HG03103 (cell line): ENCODE results near the gene TFAM.
A peak's percentile ranks its signal among the peaks of the same experiment; 100 is the strongest.
"Not testable (repeated sequence)": the region's sequence is repeated elsewhere in the genome, so short reads cannot be mapped to it uniquely, and the experiment has no call there.

ENCODE experiments used
- ATAC-seq: cut with Tn5 transposase; IDR thresholded peaks from one replicate; pipeline ENCODE4 v1.9.1; 2021; ENCODE audit warnings: low read depth; ENCODE audit not compliant: unreplicated experiment

Gene TFAM

DNA sequence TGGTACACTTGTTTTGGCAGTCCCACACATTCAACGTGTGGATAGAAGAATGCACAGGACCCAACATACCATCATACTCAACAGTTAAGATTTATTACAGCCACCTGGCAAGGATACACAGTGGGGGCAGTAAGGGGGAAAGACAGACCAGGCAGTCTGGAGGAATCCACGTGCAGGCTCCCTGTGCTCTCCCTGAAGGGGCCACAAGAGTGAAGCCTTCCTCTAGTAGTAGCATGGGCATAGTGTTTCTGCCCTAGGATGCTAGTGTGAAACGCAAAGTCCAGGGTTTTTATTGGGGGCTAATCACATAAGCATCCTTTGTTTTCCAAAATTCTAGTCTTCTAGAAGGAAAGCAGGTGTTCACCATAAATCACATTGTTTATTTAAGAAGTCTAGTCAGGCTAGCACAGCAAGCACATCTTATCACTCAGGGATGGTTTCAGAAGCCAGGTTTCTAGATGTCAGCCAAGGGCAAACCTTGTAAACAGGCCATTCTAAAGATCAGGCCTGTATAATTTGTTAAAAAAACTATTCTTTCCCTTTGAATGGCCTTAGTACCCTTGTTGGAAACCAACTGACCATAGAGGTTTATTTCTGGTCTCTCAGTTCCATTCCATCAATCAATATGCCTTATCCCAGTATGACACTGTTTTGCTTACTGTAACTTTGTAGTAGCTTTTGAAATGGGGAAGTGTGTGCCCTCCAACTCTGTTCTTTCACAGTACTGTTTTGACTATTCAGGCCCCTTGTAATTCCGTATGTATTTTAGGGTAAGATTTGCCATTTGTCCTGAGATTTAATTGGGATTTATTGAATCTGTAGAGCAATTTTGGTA, 12.4 kb upstream of the TFAM start:
- peak; percentile 85 for ATAC-seq

DNA sequence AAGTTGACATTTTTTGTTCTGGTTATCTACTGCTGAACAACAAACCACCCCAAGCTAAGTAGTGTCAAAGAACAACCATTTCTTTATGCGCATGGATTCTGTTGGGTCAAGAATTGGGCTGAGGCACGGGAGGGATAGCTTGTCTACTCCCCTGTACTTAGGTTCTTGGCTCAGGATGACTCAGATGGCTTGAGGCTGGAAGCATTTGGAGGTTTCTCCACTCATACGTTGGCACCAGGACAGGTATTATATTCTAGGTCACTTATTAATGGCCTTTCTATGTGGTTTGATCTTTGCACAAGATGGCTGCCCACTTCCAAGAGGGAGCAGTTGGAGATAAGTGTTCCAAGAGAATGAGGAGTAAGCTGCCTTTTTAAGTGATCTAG, 11.8 kb upstream of the TFAM start:
- peak; percentile 16 for ATAC-seq

DNA sequence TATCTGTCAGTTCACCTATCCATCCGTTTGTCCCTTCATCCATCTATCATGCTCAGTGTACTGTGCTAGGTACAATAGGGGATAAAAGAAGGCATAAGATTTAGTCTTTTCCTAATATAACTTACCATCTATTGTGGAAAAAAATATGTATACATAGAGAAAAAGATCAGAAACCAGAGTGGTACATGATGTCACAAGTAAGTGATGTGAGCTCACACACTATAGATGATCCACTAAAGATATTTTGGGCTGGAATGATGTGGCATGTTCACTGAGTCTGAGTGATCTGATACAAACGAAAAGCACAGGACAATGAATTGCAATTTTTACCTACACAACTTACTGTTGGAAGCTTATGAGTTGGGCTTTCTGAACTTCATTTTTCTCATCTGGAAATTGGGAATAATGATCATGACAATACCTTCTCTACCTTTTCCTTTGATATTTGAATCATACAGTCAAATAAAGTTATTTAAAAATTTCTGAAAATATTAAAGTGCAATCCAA, 2.7 kb upstream of the TFAM start:
- no peak for ATAC-seq

DNA sequence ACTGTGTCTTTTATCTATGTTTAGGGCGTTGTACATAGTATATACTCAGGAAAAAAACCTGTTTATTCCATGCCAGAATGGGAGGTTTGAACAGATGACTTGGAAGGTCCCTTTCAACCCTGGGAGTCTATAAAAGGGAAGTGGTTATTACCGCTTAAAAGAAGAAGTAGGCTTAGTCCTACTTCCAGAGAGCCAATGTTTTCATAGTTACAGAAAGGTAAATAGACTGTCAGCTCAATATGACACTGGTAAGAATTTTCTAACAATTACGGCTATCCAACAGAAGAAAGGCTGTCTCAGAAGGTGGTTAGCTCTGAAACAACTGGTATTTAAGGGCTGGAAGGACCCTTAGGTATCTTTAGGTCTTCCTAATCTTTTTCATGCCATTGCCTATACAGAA, 1.1 kb upstream of the TFAM start:
- peak; percentile 47 for ATAC-seq

DNA sequence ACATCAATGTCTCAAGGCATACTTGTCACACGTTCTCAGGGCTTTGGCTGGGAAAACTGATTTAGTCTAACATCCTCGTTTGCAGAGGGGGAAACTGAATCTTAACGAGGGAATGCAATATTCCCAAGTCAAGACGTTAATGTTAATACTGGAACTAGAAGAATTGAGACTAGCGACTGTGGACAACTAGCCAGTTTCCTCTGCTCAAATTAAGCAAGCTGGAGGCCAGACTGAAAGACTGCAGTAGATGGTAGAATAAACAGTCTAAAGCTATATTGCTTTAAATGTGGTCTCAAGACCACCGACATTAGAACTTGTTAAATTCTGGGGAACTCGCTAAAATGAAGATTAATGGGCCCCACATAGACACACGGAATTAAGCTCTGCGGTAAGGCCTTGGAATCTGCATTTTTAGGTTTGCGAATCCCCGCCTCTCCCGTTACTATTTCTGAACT, 639 bp upstream of the TFAM start:
- ATAC-seq: peak; percentile 0

DNA sequence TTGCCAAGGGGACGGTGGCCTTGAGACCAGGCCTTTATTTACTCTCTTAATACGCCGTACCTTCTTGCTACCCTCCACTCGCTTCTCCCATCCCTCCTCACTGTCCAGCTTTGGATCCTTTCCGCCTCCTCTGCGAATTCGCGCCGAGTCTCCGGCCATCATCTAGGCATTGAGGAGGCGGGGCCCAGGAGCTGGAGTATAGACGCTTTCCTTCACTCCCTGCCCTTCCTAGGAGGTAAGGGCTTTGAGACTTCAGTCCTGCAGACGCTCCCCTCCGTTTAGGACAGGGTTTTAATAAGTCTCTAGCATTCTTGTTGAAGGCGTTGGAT, 538 bp downstream of the TFAM start:
- peak; percentile 0 for ATAC-seq

DNA sequence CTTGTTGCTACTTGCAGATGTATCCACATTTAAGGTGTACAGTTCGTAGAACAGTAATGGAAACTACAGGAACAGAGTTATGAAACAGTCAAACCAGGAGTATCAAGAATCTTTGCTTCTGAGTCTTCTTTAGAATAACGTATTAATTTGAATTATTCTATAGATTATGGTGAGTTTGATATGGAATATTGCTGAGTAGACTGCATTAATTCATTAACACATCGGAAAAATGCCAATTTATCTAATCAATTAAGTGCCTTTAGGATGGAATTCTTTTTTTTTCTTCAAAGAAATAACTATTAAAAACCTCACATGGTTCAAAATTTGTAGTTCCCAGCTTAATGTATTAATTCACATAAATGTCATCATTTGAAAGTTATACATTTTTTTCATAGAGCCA, 3.8 kb downstream of the TFAM start:
- no peak for ATAC-seq

DNA sequence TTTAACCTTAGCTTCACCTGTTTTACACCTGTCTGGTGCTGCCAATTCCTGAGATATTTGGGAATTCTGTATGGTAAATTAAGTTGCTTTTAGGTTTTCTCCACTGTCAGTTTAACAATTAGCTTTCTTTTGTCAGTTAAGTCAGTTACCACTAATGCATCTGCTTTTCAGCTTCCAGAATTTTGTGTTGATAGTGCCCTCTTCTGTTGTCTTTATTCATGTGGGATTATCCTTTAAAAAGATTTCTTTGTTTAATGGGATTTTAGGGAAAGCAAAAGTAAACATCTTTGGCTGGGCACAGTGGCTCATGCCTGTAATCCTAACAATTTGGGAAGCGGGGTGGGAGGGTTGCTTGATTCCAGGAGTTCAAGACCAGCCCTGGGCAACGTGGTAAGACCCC, 8.1 kb downstream of the TFAM start:
- ATAC-seq: no peak

DNA sequence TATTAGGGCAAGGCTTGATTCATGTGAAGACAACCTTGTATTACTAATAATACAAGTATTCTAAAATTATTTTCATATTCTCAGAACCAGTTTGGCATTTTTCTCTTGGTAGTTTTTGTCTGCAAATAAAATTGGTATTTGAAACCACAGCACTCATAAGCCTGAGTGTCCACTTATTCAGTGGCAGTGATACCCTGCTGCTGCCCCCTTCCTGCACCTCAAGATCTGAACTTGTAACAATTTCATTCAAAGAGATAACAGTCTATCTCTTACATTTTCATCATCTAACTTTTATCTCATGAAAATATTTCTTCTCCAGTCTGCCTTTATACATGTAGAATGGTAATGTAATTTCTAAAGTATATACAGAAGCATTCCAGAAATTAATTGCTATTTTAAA, 9.3 kb downstream of the TFAM start:
- no peak for ATAC-seq

DNA sequence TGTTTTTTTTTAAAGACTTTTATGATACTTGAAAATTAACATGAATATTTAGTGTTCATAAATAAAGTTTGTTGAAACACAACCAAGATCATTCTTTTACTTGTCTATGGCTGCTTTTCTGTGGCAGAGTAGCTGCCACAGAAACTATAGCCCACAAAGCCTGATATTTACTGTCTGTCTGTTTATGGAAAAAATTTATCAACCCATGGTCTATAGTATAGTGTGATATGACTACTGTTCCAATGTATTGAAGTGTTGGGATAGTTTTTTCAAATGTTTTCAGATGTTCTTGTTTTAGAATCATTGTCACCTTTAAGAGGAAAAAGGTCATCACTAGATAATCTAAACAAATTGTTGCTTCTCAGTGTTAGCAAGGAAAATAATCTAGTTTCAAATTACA, 10.8 kb downstream of the TFAM start:
- no peak for ATAC-seq

DNA sequence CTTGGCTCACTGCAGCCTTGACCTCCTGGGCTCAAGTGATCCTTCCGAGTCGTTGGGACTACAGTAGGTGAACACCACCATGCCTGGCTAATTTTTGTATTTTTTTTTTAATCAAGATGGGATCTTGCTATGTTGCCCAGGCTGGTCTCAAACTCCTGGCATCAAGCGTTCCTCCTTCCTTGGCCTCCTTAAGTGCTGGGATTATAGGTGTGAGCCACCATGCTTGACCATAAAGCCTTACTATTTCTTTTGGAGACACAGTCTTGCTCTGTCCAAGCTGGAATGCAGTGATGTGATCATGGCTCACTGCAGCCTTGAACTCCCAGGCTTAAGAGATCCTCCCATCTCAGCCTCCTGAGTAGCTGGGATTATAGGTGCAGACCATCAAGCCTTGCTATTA, 12.6 kb downstream of the TFAM start:
- no peak for ATAC-seq

DNA sequence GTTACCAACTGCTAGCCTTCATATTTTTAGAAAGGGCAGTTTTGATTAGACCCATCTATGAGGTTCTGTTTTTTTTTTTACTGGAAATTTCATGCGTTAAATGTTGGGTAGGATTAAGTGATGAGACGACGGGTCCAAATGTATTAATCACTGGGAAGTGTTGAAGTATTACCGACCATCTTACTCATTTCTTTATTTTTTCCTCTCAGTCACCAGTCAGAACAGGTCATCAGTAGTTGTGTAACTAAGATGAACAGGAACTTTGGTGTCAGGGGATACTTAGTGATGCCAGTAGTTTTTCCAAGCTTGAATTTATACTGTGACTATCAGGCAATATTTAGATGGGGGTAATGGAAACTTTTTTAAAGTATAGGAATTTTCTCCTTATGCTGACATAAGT, 14.2 kb downstream of the TFAM start:
- ATAC-seq: no peak

DNA sequence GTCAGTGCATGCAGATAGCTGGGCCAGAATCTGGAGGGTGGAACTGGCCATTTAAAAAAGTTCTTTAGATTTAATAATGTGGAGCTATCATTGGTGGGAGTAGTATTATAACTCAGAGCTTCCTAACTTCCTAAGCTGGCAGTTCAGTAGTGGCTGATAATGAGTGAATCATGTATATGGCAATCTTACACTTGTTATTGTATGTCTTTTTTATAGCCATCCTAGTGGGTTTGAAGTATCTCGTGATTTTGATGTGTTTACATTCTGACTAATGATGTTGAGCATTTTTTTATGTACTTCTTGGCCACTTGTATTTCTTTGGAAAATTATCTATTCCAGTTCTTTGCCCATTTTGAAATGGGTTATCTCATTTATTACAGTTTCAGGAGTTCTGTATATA, 15.4 kb downstream of the TFAM start:
- no peak for ATAC-seq

DNA sequence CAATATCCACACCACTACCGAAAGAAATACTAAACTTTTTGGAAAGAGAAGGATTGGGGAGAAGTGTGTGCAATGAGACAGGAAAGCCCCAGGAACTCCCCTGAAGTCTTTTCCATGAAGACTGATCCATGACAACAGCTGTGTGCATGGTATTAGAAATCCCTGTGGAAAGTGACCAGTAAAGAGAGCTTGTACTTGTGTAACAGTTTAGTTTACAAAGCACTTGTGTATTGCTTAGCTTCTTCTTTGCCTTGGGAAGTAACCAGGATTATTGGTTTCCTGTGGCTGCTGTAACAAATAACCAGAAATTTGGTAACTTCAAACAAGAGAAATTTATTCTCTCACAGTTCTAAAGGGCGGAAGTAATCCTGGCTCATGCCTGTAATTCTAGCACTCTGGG, 18.8 kb downstream of the TFAM start:
- ATAC-seq: no peak

DNA sequence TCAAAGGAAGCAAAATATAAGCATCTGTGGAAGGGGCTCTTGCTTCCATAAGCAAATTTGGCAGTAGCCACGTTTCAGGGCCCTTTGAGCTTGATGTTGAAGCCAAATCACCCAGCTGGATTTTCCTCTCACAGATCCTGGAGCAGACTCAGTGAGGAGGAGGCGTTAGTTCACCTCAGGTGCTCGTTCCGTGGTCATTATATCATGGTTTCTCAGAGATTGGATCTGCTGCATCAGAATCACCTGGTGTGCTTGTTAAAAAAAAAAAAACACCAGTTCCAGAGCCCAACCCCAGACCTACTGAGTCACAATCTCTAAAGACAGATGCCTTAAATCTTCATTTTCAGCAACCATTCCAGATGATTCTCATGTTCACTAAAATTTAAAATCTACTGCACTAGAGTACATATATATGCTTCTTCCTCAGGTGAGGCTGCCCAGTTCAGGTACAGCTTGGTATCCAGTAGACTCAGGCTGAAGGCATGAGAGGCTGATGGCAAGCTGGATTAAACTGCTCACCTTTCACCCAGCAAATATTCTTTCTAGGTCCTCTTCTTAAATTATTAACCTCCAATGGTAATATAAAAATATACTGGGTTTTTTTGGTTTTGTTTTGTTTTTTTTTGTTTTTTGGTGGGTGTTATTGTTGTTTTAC, 24.9 kb downstream of the TFAM start:
- ATAC-seq: no peak

DNA sequence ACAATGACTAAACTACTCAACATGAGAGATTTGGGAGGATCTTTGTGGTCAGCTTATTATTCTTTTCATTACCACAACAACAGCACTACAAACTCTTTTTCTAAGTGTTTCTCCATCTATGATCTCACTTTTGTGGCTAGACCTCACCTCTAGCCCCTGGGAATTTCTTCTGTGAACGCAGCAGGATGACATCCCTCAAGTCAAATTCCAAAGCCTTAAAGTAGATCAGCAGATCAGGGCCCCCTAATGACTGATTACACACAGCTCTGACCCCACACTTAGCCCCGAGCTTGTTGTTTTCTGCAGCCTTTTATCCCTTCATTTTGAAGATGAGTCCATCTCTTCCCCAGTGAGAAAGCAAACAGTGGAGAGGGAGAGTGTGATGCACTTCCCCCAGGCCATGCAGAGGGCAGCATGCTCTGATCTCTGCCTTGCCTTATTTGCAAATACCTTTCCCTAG, 27.3 kb downstream of the TFAM start:
- no peak for ATAC-seq

DNA sequence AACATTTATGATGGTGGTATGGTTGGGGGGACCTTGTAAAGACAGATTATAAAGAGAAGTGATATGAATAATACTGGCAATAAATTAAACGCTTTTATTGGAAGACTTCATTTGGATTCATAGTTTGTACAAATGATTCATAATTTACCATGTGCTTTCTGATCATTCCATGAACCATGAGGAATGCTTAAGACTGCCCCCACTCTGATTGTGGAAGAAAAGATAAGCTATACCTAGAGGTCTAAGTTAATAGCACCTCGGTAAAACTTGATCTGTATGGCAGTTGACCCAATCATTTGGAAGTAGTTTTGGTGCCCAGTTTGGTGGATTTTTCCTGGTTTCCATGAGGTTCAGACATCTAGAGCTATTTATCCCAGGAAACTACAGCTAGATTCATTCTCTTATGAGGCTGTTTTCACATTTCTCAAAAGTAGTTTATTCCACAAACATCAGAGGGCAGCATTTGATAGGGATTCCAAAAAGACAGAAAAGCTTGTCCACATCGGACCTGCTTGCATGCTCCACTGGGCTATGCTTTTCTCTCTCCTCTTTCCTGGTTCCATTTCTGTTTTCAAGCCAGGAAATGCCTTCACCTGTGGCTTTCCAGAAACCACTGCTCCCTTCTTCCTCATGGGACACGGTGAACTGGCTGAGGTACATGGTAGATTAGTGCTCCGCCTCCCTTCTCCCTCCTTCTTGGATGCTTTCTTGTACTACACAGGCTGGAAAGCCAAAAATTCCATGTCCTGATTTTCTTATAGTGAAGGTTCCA, 29.2 kb downstream of the TFAM start:
- no peak for ATAC-seq

DNA sequence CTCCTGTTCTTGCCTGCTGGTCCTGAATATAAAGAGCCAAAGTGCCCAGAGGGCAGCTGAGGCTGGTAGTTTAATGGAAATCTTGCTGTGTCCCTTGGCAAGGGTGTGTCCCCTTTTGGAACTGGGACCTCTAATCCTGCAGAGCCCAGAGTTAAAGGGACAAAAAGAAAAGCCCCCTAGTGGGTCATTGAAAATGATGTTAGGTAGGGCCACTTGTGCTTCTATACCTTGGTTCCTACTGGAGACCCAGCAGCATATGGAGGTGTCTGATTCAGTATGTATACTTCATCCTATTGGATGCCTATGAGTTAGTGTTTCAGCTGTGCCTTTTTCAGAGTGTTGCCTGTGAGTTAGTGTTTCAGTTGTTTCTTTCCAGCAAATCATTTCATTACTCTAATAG, 30.5 kb downstream of the TFAM start:
- no peak for ATAC-seq

DNA sequence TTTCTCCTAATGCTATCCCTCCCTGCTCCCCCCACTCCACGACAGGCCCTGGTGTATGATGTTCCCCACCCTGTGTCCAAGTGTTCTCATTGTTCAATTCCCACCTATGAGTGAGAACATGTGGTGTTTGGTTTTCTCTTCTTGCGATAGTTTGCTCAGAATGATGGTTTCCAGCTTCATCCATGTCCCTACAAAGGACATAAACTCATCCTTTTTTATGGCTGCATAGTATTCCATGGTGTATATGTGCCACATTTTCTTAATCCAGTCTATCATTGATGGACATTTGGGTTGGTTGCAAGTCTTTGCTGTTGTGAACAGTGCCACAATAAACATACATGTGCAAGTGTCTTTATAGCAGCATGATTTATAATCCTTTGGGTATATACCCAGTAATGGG, 32.7 kb downstream of the TFAM start:
- ATAC-seq: not testable (repeated sequence)

DNA sequence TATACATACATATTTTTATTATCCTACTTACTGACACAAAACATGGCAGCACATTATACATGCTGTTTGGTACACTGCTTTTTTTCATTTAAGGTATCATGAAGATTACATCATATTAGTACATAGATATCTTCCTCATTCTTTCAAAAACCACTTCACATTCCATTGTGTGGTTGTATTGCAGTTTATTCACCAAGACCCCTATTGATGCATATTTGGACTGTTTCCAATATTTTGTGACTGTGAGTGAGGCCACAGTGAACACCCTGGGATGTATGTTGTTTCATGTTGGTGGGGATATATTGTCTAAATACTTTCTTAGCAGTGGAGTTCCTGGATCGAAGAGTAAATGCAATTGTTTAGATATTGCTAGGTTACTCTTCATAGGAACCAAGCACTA, 39.0 kb downstream of the TFAM start:
- ATAC-seq: no peak

DNA sequence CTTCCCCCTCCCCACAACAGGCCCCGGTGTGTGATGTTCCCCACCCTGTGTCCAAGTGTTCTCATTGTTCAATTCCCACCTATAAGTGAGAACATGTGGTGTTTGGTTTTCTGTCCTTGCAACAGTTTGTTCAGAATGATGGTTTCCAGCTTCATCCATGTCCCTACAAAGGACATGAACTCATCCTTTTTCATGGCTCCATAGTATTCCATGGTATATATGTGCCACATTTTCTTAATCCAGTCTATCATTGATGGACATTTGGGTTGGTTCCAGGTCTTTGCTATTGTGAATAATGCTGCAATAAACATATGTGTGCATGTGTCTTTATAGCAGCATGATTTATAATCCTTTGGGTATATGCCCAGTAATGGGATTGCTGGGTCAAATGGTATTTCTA, 43.2 kb downstream of the TFAM start:
- not testable (repeated sequence) for ATAC-seq
